OCI-LY3 (cell line): ENCODE measurements around the gene TSPAN12.
"Not testable (repeated sequence)": the region's sequence is repeated elsewhere in the genome, so short reads cannot be mapped to it uniquely, and the experiment has no call there.

Source experiments
- H2AFZ ChIP-seq: fragments of 200-600, 300-600 bp; shearing (Covaris generic); 2 replicates; pipeline ENCODE4 v1.6.0; 2014; ENCODE audit warnings: antibody characterized with exemption, low read depth, low read length
- H3K27ac ChIP-seq: fragments of 200-600, 300-600 bp; sonication (generic); 2 replicates; pipeline ENCODE4 v1.5.1; 2014; ENCODE audit warnings: mild to moderate bottlenecking, low read length, moderate library complexity, mixed read lengths
- H3K27me3 ChIP-seq: fragments of 200-600, 300-600 bp; sonication (generic); 2 replicates; pipeline ENCODE4 v1.6.1; 2014; ENCODE audit warnings: low read depth, low read length, mixed read lengths
- H3K36me3 ChIP-seq: fragments of 200-600, 300-600 bp; sonication (generic); replicated peaks from 2 replicates; pipeline ENCODE3; 2014; ENCODE audit warnings: low read depth, low read length, mixed read lengths
- H3K4me1 ChIP-seq: fragments of 300-600, 200-600 bp; sonication (generic); 2 replicates; pipeline ENCODE4 v1.6.1; 2014; ENCODE audit warnings: low read length, mixed read lengths
- H3K4me2 ChIP-seq: fragments of 200-600, 300-600 bp; sonication (generic); 2 replicates; pipeline ENCODE4 v1.6.1; 2014; ENCODE audit warnings: low read length, mixed read lengths
- H3K4me3 ChIP-seq: fragments of 300-600, 200-600 bp; sonication (generic); 2 replicates; pipeline ENCODE4 v1.5.1; 2014; ENCODE audit warnings: antibody characterized with exemption, mild to moderate bottlenecking, low read length, moderate library complexity
- H3K79me2 ChIP-seq: fragments of 300-600, 200-600 bp; shearing (Covaris generic); 2 replicates; pipeline ENCODE4 v1.6.1; 2014; ENCODE audit warnings: mild to moderate bottlenecking, low read length, mixed read lengths
- H3K9ac ChIP-seq: fragments of 300-600, 200-600 bp; shearing (Covaris generic); 2 replicates; pipeline ENCODE4 v1.6.0; 2014; ENCODE audit warnings: mild to moderate bottlenecking, low read length, moderate library complexity
- H3K9me3 ChIP-seq: fragments of 200-600, 300-600 bp; shearing (Covaris generic); 2 replicates; pipeline ENCODE4 v1.6.1; 2014; ENCODE audit warnings: low read length, mixed read lengths; ENCODE audit not compliant: insufficient read depth
- H4K20me1 ChIP-seq: fragments of 200-600, 300-600 bp; sonication (generic); 2 replicates; pipeline ENCODE4 v1.6.1; 2016; ENCODE audit warnings: low read length, mixed read lengths; ENCODE audit not compliant: insufficient read depth
- EZH2phosphoT487 ChIP-seq: fragments of 200-600 bp; shearing (Covaris generic); IDR thresholded peaks from 2 replicates; pipeline ENCODE4 v1.6.1; 2018; ENCODE audit warnings: antibody characterized with exemption, mixed run types, low read depth
- TF ChIP-seq, protein P1 (sequence below): fragments of 200-600, 300-600 bp; sonication (generic); IDR thresholded peaks from 2 replicates; pipeline ENCODE4 v1.5.1; 2014; ENCODE audit warnings: antibody characterized with exemption, low read length, low read depth

The TSPAN12 gene

DNA sequence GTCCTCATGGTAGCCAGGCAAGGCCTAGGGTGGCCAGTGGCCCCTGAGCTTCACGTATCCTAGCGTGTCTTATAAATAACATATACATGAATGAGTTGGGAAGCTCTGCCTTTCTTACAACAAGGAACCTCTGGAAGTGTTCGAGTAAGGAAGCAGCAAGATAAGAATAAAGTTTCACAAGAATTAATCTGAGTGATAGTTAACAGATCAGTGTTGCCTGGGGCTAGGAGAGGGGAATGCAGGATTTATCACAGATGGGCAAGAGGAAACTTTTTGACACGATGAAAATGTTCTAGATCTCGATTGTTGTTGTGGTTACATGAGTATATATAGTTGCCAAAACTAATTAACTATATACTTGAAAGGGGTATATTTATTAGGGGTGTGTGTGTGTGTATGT is 74.2 kb downstream of the TSPAN12 start:
- TF ChIP-seq EZH2phosphoT487, result no peak
- TF ChIP-seq, protein P1, sequence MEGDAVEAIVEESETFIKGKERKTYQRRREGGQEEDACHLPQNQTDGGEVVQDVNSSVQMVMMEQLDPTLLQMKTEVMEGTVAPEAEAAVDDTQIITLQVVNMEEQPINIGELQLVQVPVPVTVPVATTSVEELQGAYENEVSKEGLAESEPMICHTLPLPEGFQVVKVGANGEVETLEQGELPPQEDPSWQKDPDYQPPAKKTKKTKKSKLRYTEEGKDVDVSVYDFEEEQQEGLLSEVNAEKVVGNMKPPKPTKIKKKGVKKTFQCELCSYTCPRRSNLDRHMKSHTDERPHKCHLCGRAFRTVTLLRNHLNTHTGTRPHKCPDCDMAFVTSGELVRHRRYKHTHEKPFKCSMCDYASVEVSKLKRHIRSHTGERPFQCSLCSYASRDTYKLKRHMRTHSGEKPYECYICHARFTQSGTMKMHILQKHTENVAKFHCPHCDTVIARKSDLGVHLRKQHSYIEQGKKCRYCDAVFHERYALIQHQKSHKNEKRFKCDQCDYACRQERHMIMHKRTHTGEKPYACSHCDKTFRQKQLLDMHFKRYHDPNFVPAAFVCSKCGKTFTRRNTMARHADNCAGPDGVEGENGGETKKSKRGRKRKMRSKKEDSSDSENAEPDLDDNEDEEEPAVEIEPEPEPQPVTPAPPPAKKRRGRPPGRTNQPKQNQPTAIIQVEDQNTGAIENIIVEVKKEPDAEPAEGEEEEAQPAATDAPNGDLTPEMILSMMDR, result no peak

DNA sequence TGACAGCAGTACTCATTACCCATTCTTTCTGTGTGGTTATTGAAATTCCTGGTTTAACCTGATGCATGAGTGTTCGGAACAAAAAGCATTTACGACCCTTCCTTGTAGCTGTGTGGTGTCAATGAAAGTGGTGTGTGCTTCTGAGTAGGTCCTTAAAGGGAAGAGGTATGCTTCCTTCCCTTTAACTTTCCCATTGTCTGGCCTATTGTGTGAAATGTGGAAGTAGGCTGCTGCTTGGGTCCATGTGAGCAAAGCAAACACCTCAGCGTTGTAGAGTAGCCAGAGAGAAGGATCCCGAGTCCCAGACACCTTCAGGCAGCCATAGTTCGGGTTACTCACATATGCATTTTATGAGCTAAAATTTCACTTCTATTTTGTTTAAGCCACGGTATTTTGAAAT is 74.7 kb downstream of the TSPAN12 start:
- H3K4me1 ChIP-seq, result peaks cover 3% of the 10 kb centered on the region; the same call in 1 of the 2 replicates
- H3K9ac ChIP-seq, result no peak overlapping the region
- TF ChIP-seq, protein P1, result no peak
- TF ChIP-seq EZH2phosphoT487, result no peak
- H3K36me3 ChIP-seq, result no peaks in the 10 kb centered on the region
- no peak overlapping the region for H3K4me3 ChIP-seq
- H3K79me2 ChIP-seq, result no peaks in the 10 kb centered on the region
- H3K9me3 ChIP-seq, result no peaks in the 10 kb centered on the region
- H3K27me3 ChIP-seq, result no peaks in the 10 kb centered on the region
- no peak overlapping the region for H3K4me2 ChIP-seq
- no peak overlapping the region for H2AFZ ChIP-seq
- no peaks in the 10 kb centered on the region for H4K20me1 ChIP-seq
- no peak overlapping the region for H3K27ac ChIP-seq

More for the DNA sequence above, 74.2 kb downstream of the TSPAN12 start:
- Histone ChIP-seq H3K27me3 (no peaks in the 10 kb centered on the region), H3K4me3 (no peak overlapping the region), H3K79me2 (no peaks in the 10 kb centered on the region), H2AFZ (no peak overlapping the region), H3K27ac (no peak overlapping the region), H3K4me2 (no peak overlapping the region), H3K9ac (no peak overlapping the region), H3K9me3 (no peaks in the 10 kb centered on the region), H3K36me3 (no peaks in the 10 kb centered on the region), H4K20me1 (no peaks in the 10 kb centered on the region), H3K4me1 (peaks cover 3% of the 10 kb centered on the region; the same call in 1 of the 2 replicates)

DNA sequence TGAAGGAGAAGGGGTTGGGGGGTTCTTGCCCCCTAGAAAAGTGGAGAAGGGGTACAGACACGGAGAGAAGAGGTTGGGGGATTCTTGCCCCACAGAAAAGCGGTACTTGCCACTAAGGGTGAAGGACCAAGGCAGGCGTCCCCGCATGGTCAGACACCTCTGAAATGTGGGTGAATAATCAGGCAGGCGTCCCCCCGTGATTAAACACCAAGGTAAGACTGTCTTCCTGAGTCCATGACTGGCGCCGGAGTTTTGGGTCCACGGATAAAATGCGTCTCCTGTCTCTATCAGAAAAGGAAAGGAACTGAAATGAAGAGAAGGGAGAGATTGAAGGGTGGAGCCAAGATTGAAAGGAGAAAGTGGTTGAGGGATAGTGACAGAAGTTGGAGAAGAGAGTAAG is 76.0 kb downstream of the TSPAN12 start:
- H3K27ac ChIP-seq, H3K9me3 ChIP-seq, H2AFZ ChIP-seq, H3K27me3 ChIP-seq, H3K4me1 ChIP-seq, H3K36me3 ChIP-seq, H4K20me1 ChIP-seq, H3K4me2 ChIP-seq, H3K4me3 ChIP-seq, H3K79me2 ChIP-seq, H3K9ac ChIP-seq: not testable (repeated sequence)

DNA sequence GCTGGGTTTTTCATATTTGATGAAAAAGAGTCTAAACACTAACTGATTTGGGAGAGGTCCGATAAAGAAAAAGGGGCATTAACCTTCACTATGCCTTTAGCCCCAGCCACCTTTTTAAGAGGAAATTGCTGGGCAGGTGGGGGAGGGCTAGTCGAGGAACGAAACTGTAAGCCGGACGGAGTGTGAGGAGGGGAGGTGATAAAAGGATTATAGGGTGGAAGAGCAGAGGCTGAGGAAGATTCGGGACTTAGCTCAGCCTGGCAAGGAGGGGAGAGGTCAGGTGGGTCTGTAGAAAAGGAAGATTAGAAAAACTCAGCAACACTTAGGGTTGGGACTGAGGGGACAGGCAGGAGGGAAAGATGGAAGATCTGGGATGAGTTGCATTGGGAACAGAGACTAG is 77.0 kb downstream of the TSPAN12 start:
- H4K20me1 ChIP-seq, result no peaks in the 10 kb centered on the region
- H3K27ac ChIP-seq, result no peak overlapping the region
- TF ChIP-seq EZH2phosphoT487, result no peak
- TF ChIP-seq, protein P1, result no peak
- no peaks in the 10 kb centered on the region for H3K27me3 ChIP-seq
- H3K4me2 ChIP-seq, result no peak overlapping the region
- H3K4me3 ChIP-seq, result no peak overlapping the region
- no peak overlapping the region for H3K9ac ChIP-seq
- H3K9me3 ChIP-seq, result no peaks in the 10 kb centered on the region
- no peaks in the 10 kb centered on the region for H3K36me3 ChIP-seq
- no peaks in the 10 kb centered on the region for H3K79me2 ChIP-seq
- H3K4me1 ChIP-seq, result peaks cover 3% of the 10 kb centered on the region; the same call in 1 of the 2 replicates
- no peak overlapping the region for H2AFZ ChIP-seq

DNA sequence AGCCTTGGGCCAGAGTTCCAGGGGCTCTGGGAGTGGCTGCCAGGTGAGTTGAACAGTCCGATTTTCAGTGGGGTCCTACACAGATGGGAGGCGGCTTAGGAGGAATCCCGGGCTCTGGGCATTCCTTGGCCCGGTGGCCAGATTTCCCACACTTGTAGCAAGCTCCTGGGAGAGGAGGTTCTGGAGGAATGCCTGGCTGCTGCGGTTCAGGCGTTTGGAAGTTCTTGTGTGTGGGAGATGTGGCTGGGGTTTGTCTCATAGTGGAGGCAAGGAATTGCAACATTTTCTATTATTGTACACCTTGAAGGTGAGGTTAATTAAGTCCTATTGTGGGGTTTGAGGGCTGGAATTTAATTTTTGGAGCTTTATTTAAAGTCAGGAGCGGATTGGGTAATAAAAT is 77.5 kb downstream of the TSPAN12 start:
- H4K20me1 ChIP-seq, H3K4me2 ChIP-seq, H3K4me1 ChIP-seq, H2AFZ ChIP-seq, H3K27me3 ChIP-seq, H3K27ac ChIP-seq, H3K79me2 ChIP-seq, H3K9me3 ChIP-seq, H3K4me3 ChIP-seq, H3K36me3 ChIP-seq, H3K9ac ChIP-seq: not testable (repeated sequence)

DNA sequence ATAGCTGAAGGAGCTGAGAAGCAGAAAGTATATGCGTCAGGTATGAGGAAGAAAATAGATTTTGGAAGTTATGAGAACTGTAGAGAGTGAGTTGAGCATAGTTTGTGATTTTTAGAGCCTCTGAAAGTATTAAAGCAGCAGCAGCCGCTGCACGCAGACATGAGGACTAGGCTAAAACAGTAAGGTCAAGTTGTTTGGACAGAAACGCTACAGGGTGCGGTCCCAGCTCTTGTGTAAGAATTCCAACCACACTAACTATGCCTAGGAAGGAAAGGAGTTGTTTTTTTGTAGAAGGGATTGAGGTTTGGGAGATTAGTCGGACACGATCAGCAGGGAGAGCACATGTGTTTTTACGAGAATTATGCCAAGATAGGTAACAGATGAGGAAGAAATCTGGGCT is 78.9 kb downstream of the TSPAN12 start:
- not testable (repeated sequence) for H3K4me1 ChIP-seq, H3K9ac ChIP-seq, H3K9me3 ChIP-seq, H3K36me3 ChIP-seq, H2AFZ ChIP-seq, H3K27ac ChIP-seq, H3K4me2 ChIP-seq, H3K79me2 ChIP-seq, H3K4me3 ChIP-seq, H4K20me1 ChIP-seq, H3K27me3 ChIP-seq
